ENCODE data around the gene DICER1. TPM values are rescaled to one million over a fixed set of nuclear protein-coding genes. Genes with fewer than 3 reads are reported as not detected.

The DICER1 gene
- total RNA-seq, 4 donors from 2014 or later = 38.3 to 124 (median 54.4) TPM

DNA sequence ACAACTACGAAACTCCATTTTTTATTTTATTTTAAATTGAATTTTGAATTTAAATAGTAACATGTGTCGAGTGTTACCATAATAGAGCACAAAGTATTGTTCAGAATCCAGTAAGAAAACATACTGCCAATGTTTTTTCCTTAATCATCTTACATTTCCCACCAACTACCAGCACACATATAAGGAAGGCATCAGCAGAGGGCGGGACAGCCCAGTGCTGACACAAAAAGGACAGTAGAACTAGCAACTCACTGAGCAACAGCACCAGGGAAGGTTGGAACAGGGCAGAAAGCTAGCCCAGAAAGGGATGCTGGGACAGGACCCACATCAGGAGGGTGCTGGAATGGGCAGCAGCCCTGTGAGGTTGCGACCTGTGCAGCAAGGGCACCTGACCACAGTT is 43.9 kb downstream of the DICER1 start:
- no peak for TF ChIP-seq POLR2A (IDR thresholded peaks at IDR 0.05)
- TF ChIP-seq, protein P1, sequence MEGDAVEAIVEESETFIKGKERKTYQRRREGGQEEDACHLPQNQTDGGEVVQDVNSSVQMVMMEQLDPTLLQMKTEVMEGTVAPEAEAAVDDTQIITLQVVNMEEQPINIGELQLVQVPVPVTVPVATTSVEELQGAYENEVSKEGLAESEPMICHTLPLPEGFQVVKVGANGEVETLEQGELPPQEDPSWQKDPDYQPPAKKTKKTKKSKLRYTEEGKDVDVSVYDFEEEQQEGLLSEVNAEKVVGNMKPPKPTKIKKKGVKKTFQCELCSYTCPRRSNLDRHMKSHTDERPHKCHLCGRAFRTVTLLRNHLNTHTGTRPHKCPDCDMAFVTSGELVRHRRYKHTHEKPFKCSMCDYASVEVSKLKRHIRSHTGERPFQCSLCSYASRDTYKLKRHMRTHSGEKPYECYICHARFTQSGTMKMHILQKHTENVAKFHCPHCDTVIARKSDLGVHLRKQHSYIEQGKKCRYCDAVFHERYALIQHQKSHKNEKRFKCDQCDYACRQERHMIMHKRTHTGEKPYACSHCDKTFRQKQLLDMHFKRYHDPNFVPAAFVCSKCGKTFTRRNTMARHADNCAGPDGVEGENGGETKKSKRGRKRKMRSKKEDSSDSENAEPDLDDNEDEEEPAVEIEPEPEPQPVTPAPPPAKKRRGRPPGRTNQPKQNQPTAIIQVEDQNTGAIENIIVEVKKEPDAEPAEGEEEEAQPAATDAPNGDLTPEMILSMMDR (IDR thresholded peaks at IDR 0.05) = no peak
- TF ChIP-seq POLR2AphosphoS5 (IDR thresholded peaks at IDR 0.05) = no peak
- TF ChIP-seq EP300 (IDR thresholded peaks at IDR 0.05) = no peak
- Histone ChIP-seq H3K36me3 (peaks cover 75% of the 10 kb centered on the region), H3K9me3 (no peaks in the 10 kb centered on the region), H3K27me3 (no peaks in the 10 kb centered on the region), H3K27ac (no peak overlapping the region), H3K4me1 (no peaks in the 10 kb centered on the region), H3K4me3 (no peak overlapping the region)
- DNase-seq (ENCODE audit: low spot score in 2 of 2) = no peak
- 92% methylated on average over 4 of the region's 4 CpGs for WGBS

DNA sequence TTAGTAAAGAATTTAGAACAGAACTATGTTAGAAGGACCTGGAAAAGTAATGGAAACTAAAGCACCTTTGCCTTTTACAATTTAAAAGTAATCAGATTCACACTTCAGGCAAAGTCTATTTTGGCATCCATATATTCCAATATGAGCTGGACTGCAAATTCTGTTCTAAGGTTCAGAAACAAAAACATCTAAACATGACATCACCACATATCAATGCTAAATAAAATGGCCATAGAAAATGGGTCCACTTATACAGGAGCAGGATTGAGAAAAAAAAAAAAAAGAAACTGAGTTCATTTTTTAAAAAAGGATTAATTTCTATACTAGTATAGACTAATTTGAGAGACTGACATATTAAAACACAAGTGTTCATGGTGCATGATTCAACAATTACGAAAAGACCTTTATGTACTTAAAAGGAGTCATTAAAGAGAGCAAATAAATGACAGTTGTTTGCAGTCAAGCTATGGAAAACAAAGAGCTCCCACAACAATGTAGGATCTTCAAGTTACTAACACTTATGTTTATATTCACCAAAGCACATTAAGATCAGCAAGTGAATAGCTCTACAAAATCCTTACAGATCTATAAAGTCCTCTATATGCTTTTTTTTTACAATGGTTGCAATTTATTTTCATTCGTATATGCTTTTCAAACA is 45.7 kb downstream of the DICER1 start:
- H3K4me1 ChIP-seq = no peaks in the 10 kb centered on the region
- H3K4me3 ChIP-seq = no peak overlapping the region
- H3K9me3 ChIP-seq = no peaks in the 10 kb centered on the region
- no peak for TF ChIP-seq POLR2A (IDR thresholded peaks at IDR 0.05)
- TF ChIP-seq EP300 (IDR thresholded peaks at IDR 0.05) = no peak
- TF ChIP-seq POLR2AphosphoS5 (IDR thresholded peaks at IDR 0.05) = no peak
- TF ChIP-seq, protein P1 (IDR thresholded peaks at IDR 0.05) = no peak
- no peak for DNase-seq (ENCODE audit: low spot score in 2 of 2)
- 92% methylated on average over 2 of the region's 2 CpGs for WGBS
- no peak overlapping the region for H3K27ac ChIP-seq
- H3K27me3 ChIP-seq = no peaks in the 10 kb centered on the region
- peaks cover 84% of the 10 kb centered on the region for H3K36me3 ChIP-seq

DNA sequence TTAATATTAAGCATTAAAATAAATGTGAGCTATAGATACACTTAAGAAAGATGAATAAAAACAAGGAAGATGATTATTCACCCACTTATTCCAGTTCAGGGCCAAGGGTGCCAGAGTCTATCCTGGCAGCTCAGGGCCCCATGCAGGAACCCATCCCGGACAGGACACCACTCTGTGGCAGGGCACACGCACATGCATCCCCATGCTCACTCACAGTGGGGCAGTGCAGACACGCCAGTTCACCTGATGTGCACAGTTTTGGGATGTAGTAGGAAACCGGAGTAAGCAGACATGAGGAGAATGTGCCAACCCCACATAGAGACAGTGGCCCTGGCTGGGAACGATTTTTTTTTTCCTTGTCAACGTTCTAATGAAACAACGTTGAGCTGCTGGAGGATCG is 47.2 kb downstream of the DICER1 start:
- Histone ChIP-seq H3K27me3 (no peaks in the 10 kb centered on the region), H3K27ac (no peak overlapping the region), H3K4me3 (no peak overlapping the region), H3K36me3 (peaks cover 78% of the 10 kb centered on the region), H3K9me3 (no peaks in the 10 kb centered on the region), H3K4me1 (no peaks in the 10 kb centered on the region)
- 88% methylated on average over 8 of the region's 8 CpGs for WGBS
- DNase-seq (ENCODE audit: low spot score in 2 of 2) = no peak
- no peak for TF ChIP-seq POLR2A (IDR thresholded peaks at IDR 0.05)
- no peak for TF ChIP-seq EP300 (IDR thresholded peaks at IDR 0.05)
- TF ChIP-seq POLR2AphosphoS5 (IDR thresholded peaks at IDR 0.05) = no peak
- TF ChIP-seq, protein P1 (IDR thresholded peaks at IDR 0.05) = no peak

DNA sequence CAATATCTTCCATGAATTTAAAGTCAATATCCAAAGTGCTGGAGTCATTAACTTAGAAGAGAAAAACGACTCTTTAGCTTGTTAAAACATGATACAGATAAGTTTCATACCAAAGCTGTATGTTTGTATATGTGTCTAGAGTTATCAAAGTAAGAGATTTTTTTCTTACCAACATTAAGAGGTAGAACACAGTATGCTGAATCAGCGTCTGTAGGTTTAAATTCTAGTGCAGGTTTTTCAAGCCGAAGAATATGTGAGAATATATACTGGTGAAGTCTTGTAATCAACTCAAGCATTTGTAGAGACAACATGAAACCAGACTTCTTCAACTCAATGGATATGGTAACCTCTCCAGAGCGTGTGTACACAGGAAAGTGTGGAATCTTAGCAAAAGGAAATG is 49.6 kb downstream of the DICER1 start:
- no peaks in the 10 kb centered on the region for H3K4me1 ChIP-seq
- H3K27ac ChIP-seq = no peak overlapping the region
- TF ChIP-seq POLR2AphosphoS5 (IDR thresholded peaks at IDR 0.05) = no peak
- TF ChIP-seq EP300 (IDR thresholded peaks at IDR 0.05) = no peak
- TF ChIP-seq, protein P1 (IDR thresholded peaks at IDR 0.05) = no peak
- TF ChIP-seq POLR2A (IDR thresholded peaks at IDR 0.05) = no peak
- no peak for DNase-seq (ENCODE audit: low spot score in 2 of 2)
- 93% methylated on average over 4 of the region's 4 CpGs for WGBS
- no peak overlapping the region for H3K4me3 ChIP-seq
- H3K36me3 ChIP-seq = peaks cover 85% of the 10 kb centered on the region
- no peaks in the 10 kb centered on the region for H3K9me3 ChIP-seq
- no peaks in the 10 kb centered on the region for H3K27me3 ChIP-seq

DNA sequence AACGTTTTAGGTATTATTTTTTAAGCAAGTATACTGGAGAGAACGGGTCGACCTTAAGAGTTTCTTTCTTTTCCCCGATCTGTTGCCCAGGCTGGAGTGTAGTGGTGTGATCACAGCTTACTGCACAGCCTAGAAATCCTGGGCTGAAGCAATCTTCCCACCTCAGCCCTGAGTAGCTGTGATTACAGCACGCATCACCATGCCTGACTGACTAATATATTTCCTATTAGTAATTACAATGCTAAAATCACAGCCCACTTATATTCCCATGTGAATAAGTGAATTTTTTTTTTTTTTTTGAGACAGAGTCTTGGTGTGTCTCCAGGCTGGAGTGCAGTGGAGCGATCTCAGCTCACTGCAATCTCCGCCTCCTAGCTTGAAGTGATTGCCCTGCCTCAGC is 50.4 kb downstream of the DICER1 start:
- Histone ChIP-seq H3K36me3 (peaks cover 91% of the 10 kb centered on the region), H3K27me3 (no peaks in the 10 kb centered on the region), H3K4me1 (no peaks in the 10 kb centered on the region), H3K9me3 (no peaks in the 10 kb centered on the region), H3K27ac (no peak overlapping the region), H3K4me3 (no peak overlapping the region)
- TF ChIP-seq, protein P1 (IDR thresholded peaks at IDR 0.05) = no peak
- TF ChIP-seq EP300 (IDR thresholded peaks at IDR 0.05) = no peak
- no peak for TF ChIP-seq POLR2AphosphoS5 (IDR thresholded peaks at IDR 0.05)
- no peak for TF ChIP-seq POLR2A (IDR thresholded peaks at IDR 0.05)
- DNase-seq (ENCODE audit: low spot score in 2 of 2) = no peak
- WGBS = 92% methylated on average over 7 of the region's 7 CpGs
